NCI-H2107 treated with DMSO at 0.1 percent for 48 hours (cell line): Measurements from ENCODE around the gene TTC36.
"Not testable (repeated sequence)": the region's sequence is repeated elsewhere in the genome, so short reads cannot be mapped to it uniquely, and the experiment has no call there.

Experiments used
- DNase-seq: peaks from one replicate; lab custom pipeline; 2025; ENCODE audit not compliant: unreplicated experiment; lab: John Stamatoyannopoulos, UW

Gene TTC36

GRCh38 chr11:118531597-118532084 lies 4.4 kb downstream of the TTC36 start:
- no peak for DNase-seq

GRCh38 chr11:118532091-118532490 lies 4.8 kb downstream of the TTC36 start:
- DNase-seq: no peak

GRCh38 chr11:118532852-118533768 lies 5.8 kb downstream of the TTC36 start:
- DNase-seq: no peak

GRCh38 chr11:118533769-118534729 lies 6.8 kb downstream of the TTC36 start:
- no peak for DNase-seq

GRCh38 chr11:118535261-118535660 lies 8.0 kb downstream of the TTC36 start:
- no peak for DNase-seq

- DNase-seq: no peak
Measured at GRCh38 chr11:118536726-118537125, 9.5 kb downstream of the TTC36 start.

- no peak for DNase-seq
Measured at GRCh38 chr11:118537409-118537980, 10.2 kb downstream of the TTC36 start.

- DNase-seq: no peak
Measured at GRCh38 chr11:118544010-118544646, 16.9 kb downstream of the TTC36 start.

- no peak for DNase-seq
Measured at GRCh38 chr11:118544647-118545010, 17.4 kb downstream of the TTC36 start.

- DNase-seq: no peak
Measured at GRCh38 chr11:118545533-118545932, 18.3 kb downstream of the TTC36 start.

GRCh38 chr11:118547132-118547531 lies 19.9 kb downstream of the TTC36 start:
- no peak for DNase-seq

GRCh38 chr11:118552341-118552740 lies 25.1 kb downstream of the TTC36 start:
- no peak for DNase-seq

- DNase-seq: no peak
Measured at GRCh38 chr11:118560806-118561205, 33.5 kb downstream of the TTC36 start.

- no peak for DNase-seq
Measured at GRCh38 chr11:118565051-118565450, 37.8 kb downstream of the TTC36 start.

GRCh38 chr11:118569670-118570069 lies 42.4 kb downstream of the TTC36 start:
- DNase-seq: no peak

GRCh38 chr11:118570787-118571186 lies 43.5 kb downstream of the TTC36 start:
- no peak for DNase-seq

GRCh38 chr11:118571701-118572060 lies 44.4 kb downstream of the TTC36 start:
- not testable (repeated sequence) for DNase-seq

GRCh38 chr11:118572061-118572980 lies 45.0 kb downstream of the TTC36 start, which contains the start of gene ARCN1:
Gene ARCN1 (plus strand): TSS chr11:118572409. CDS start chr11:118572548, 139 bp downstream.
- DNase-seq: peak; percentile 22

- DNase-seq: no peak
Measured at GRCh38 chr11:118572981-118573550, 45.8 kb downstream of the TTC36 start.
